OCI-LY7 (cell line): ENCODE data around the gene OR5J2.

ENCODE experiments used
- EZH2phosphoT487 ChIP-seq: fragments of 200-600 bp; sonication (generic); IDR thresholded peaks from 2 replicates; pipeline ENCODE4 v1.6.1; 2018; ENCODE audit warnings: low read depth, borderline replicate concordance, mild to moderate bottlenecking, mixed run types, antibody characterized with exemption, low read length, moderate library complexity, mixed read lengths
- TF ChIP-seq, protein P1 (sequence below): fragments of 200-600 bp; sonication (generic); conservative IDR thresholded peaks from 2 replicates; pipeline ENCODE4 v1.5.1; 2014; ENCODE audit warnings: mild to moderate bottlenecking, antibody characterized with exemption, low read length, moderate library complexity, mixed read lengths

- TF ChIP-seq, protein P1, sequence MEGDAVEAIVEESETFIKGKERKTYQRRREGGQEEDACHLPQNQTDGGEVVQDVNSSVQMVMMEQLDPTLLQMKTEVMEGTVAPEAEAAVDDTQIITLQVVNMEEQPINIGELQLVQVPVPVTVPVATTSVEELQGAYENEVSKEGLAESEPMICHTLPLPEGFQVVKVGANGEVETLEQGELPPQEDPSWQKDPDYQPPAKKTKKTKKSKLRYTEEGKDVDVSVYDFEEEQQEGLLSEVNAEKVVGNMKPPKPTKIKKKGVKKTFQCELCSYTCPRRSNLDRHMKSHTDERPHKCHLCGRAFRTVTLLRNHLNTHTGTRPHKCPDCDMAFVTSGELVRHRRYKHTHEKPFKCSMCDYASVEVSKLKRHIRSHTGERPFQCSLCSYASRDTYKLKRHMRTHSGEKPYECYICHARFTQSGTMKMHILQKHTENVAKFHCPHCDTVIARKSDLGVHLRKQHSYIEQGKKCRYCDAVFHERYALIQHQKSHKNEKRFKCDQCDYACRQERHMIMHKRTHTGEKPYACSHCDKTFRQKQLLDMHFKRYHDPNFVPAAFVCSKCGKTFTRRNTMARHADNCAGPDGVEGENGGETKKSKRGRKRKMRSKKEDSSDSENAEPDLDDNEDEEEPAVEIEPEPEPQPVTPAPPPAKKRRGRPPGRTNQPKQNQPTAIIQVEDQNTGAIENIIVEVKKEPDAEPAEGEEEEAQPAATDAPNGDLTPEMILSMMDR: no peak
- no peak for TF ChIP-seq EZH2phosphoT487
Measured at GRCh38 chr11:56197367-56197766, 20.9 kb downstream of the OR5J2 start.
